GM12892 (cell line): ENCODE results near the gene RIC1.

ENCODE experiments used
- POLR2A ChIP-seq: IDR thresholded peaks from 2 replicates; pipeline ENCODE4 v1.6.1; 2011; ENCODE audit warnings: low read depth, low read length, control low read depth
- POLR2AphosphoS5 ChIP-seq: IDR thresholded peaks from 2 replicates; pipeline ENCODE4 v1.6.1; 2011; ENCODE audit warnings: low read depth, low read length, control low read depth

GRCh38 chr9:5614985-5615384 is 13.9 kb upstream of the RIC1 start:
- TF ChIP-seq POLR2AphosphoS5 (no peak), POLR2A (no peak)
